K562 (cell line): ENCODE results near the gene LRRC43. TPM values are rescaled to one million over a fixed set of nuclear protein-coding genes. Genes with fewer than 3 reads are reported as not detected.

Experiments used
- ILF3 ChIP-seq: fragments of 450-650 bp; IDR thresholded peaks from 2 replicates; pipeline ENCODE4 v1.6.1; 2018; ENCODE audit warnings: antibody characterized with exemption, mild to moderate bottlenecking, moderate library complexity, borderline replicate concordance
- KAT7 ChIP-seq: sonication (generic); formaldehyde crosslinking; IDR thresholded peaks from 2 replicates; pipeline ENCODE4 v1.8.0; 2022; ENCODE audit warnings: missing genetic modification reagents, mild to moderate bottlenecking, borderline replicate concordance
- KAT8 ChIP-seq: fragments of 450-650 bp; IDR thresholded peaks from 2 replicates; pipeline ENCODE4 v1.6.1; 2016; ENCODE audit warnings: low read depth, mild to moderate bottlenecking
- MYBL2 ChIP-seq, 2 experiments: fragments of 450-650 bp in 1 of 2; sonication (generic) in 1 of 2; formaldehyde crosslinking in 1 of 2; IDR thresholded peaks; 2 replicates each; pipeline versions ENCODE4 v1.6.1 to v1.8.1; 2017 to 2022; ENCODE audit warnings: borderline replicate concordance in 1 of 2, inconsistent platforms in 1 of 2, low read depth in 1 of 2, mild to moderate bottlenecking in 1 of 2, missing genetic modification reagents in 1 of 2, moderate library complexity in 1 of 2
- NCOA6 ChIP-seq: fragments of 450-650 bp; IDR thresholded peaks from 2 replicates; pipeline ENCODE4 v1.6.1; 2017; ENCODE audit warnings: mild to moderate bottlenecking
- PTRF ChIP-seq: fragments of 450-650 bp; IDR thresholded peaks from 2 replicates; pipeline ENCODE4 v1.6.1; 2016; ENCODE audit warnings: mild to moderate bottlenecking, missing genetic modification characterization, missing compliant biosample characterization
- RCOR1 ChIP-seq, 2 experiments: IDR thresholded peaks; 2 replicates each; pipeline ENCODE4 v1.6.1; 2012; ENCODE audit warnings: low read depth in 2 of 2, low read length in 2 of 2, borderline replicate concordance in 1 of 2, improper control_type of control experiment in 1 of 2
- RFX5 ChIP-seq: IDR thresholded peaks from 2 replicates; pipeline ENCODE4 v1.6.1; 2011; ENCODE audit warnings: low read depth, mild to moderate bottlenecking, improper control_type of control experiment, low read length
- STAT5A ChIP-seq: IDR thresholded peaks from 2 replicates; pipeline ENCODE4 v1.6.1; 2012; ENCODE audit warnings: low read length, inconsistent platforms, borderline replicate concordance
- TCF15 ChIP-seq: fragments of 250-450 bp; sonication (Bioruptor Pico); IDR thresholded peaks from 2 replicates; pipeline ENCODE4 v1.8.0; 2022; ENCODE audit warnings: moderate library complexity, mild to moderate bottlenecking, inconsistent platforms
- WHSC1 ChIP-seq: IDR thresholded peaks from one replicate; pipeline ENCODE4 v1.6.1; 2012; ENCODE audit warnings: low read length, control low read depth, inconsistent platforms
- ZBTB11 ChIP-seq, 3 experiments: fragments of 200-800 bp in 1 of 3; fragments of 250-450 bp in 1 of 3; fragments of 450-650 bp in 1 of 3; sonication (Bioruptor Pico) in 1 of 3; sonication (Bioruptor generic) in 1 of 3; formaldehyde crosslinking in 1 of 3; IDR thresholded peaks; 2 replicates each; pipeline versions ENCODE4 v1.6.1 to v1.8.0; 2016 to 2022; ENCODE audit warnings: mild to moderate bottlenecking in 2 of 3, missing genetic modification characterization in 2 of 3, missing compliant biosample characterization in 1 of 3, moderate library complexity in 1 of 3
- ZBTB7A ChIP-seq: IDR thresholded peaks from 2 replicates; pipeline ENCODE4 v1.6.1; 2011; ENCODE audit warnings: low read depth, mild to moderate bottlenecking, low read length, moderate library complexity, borderline replicate concordance; ENCODE audit not compliant: control insufficient read depth
- ZNF274 ChIP-seq: IDR thresholded peaks from 2 replicates; pipeline ENCODE4 v1.6.1; 2011; ENCODE audit warnings: low read depth, mild to moderate bottlenecking, low read length, moderate library complexity, borderline replicate concordance
- ZNF512 ChIP-seq: IDR thresholded peaks from 2 replicates; pipeline ENCODE4 v1.6.1; 2016; ENCODE audit warnings: missing genetic modification characterization, missing compliant biosample characterization
- ZNF707 ChIP-seq: fragments of 250-450 bp; sonication (Bioruptor Pico); conservative IDR thresholded peaks from 2 replicates; pipeline ENCODE4 v1.8.0; 2022; ENCODE audit warnings: inconsistent platforms, mild to moderate bottlenecking, moderate library complexity
- ZNF717 ChIP-seq: fragments of 250-450 bp; sonication (Bioruptor Pico); IDR thresholded peaks from 2 replicates; pipeline ENCODE4 v1.5.0; 2021
- ZNF75A ChIP-seq: fragments of 450-650 bp; formaldehyde crosslinking; IDR thresholded peaks from 2 replicates; pipeline ENCODE4 v1.4.0; 2020; ENCODE audit warnings: mild to moderate bottlenecking
- polyA plus RNA-seq, 8 experiments: library from polyadenylated mRNA; depleted of rRNA in 4 of 8; stranded (reverse) in 5 of 8; unstranded in 3 of 8; fragments of >200 nt; fragmentation: Nextera tagmentation in 2 of 8; fragmentation: Illumina TruSeq in 1 of 8; extraction: Ambion mirVana in 2 of 8; extraction: Trizol in 1 of 8; gene quantifications; 2 replicates each; pipeline versions ENCODE4 v1.2.1 to v1.2.3, GENCODE V29; 2011 to 2014; ENCODE audit warnings: inconsistent platforms in 1 of 8, missing spikeins in 1 of 8
- total RNA-seq, 7 experiments: library from RNA; depleted of rRNA in 6 of 7; stranded (reverse); fragments of >200 nt in 6 of 7; fragmentation: Illumina TruSeq in 2 of 7; extraction: Trizol in 2 of 7; gene quantifications; 2 replicates each; pipeline versions ENCODE4 v1.2.1 to v1.2.3, GENCODE V29; 2011 to 2021; ENCODE audit warnings: low replicate concordance in 1 of 7
- TF ChIP-seq, protein P1 (sequence below): fragments of 250-450 bp; sonication (Bioruptor Pico); IDR thresholded peaks from 2 replicates; pipeline ENCODE4 v1.9.0; 2021; ENCODE audit warnings: mild to moderate bottlenecking, inconsistent platforms

The LRRC43 gene
- total and polyA plus RNA-seq, 9 of the 15 experiments (the other 6 are each of a cell fraction or from before 2014, with no cell fraction given) = 0.19 TPM; not detected in 8

DNA sequence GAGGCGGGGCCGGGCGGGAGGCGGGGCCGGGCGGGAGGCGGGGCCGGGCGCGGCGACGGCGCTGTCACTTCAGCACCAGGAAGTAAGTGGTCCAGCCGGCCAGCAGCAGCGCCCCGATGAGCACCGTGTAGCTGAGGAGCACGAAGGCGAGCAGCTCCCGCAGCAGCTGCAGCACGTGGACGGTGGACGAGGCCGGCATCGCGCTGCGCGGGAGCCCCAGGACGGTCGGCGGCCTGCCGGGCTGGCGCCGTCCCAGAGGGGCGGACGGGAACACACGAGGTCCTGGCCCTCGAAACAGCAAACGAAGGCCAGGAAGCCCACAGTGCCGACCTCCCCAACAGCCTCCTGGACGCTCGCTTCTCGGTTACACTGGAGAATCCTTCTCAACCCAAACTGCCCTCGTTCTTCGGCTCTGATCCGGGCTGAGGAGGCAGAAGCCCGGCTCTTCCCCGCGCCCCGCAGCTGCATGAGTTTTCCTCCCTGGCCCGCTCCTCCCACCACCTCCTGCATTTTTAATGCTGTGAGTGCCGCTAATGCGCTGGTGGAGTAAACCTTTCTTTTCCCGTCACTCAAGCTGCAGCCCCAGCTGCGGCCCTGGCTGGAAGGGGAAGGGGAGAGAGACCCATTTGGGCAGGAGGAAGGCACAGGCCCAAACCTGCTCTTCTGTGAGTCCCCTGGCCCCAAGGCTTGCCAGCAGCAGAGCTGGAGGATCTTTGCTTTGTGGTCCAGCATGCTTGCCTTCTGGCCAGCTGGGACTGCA is 43.6 kb downstream of the LRRC43 start (continued):
- no peak for TF ChIP-seq KAT7 (CRISPR knock-in tag)
- no peak for TF ChIP-seq ZNF707 (CRISPR knock-in tag)
- TF ChIP-seq RFX5 = no peak
- no peak for TF ChIP-seq KAT8
- TF ChIP-seq ZBTB11 (CRISPR knock-in tag; IDR thresholded peaks at IDR 0.05) = 0 out of 6 replicates have a peak, but pooled peaks of 2 of the 3 experiments have one; percentile 6 to 17
- TF ChIP-seq STAT5A = no peak
- TF ChIP-seq, protein P1, sequence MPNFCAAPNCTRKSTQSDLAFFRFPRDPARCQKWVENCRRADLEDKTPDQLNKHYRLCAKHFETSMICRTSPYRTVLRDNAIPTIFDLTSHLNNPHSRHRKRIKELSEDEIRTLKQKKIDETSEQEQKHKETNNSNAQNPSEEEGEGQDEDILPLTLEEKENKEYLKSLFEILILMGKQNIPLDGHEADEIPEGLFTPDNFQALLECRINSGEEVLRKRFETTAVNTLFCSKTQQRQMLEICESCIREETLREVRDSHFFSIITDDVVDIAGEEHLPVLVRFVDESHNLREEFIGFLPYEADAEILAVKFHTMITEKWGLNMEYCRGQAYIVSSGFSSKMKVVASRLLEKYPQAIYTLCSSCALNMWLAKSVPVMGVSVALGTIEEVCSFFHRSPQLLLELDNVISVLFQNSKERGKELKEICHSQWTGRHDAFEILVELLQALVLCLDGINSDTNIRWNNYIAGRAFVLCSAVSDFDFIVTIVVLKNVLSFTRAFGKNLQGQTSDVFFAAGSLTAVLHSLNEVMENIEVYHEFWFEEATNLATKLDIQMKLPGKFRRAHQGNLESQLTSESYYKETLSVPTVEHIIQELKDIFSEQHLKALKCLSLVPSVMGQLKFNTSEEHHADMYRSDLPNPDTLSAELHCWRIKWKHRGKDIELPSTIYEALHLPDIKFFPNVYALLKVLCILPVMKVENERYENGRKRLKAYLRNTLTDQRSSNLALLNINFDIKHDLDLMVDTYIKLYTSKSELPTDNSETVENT (CRISPR knock-in tag) = peak; percentile 64; the same call in 1 of the 2 replicates
- TF ChIP-seq ZNF274 = no peak
- TF ChIP-seq MYBL2 (IDR thresholded peaks at IDR 0.05; ENCODE audit: low read depth) = no peak
- peak; percentile 67; the same call in 1 of the 2 replicates for TF ChIP-seq MYBL2 (CRISPR knock-in tag; IDR thresholded peaks at IDR 0.05; ENCODE audit: borderline replicate concordance)
- no peak; the same call in 1 of the 2 replicates for TF ChIP-seq NCOA6
- TF ChIP-seq ILF3 = no peak
- TF ChIP-seq PTRF (tag) = no peak
- TF ChIP-seq WHSC1 = no peak
- no peak for TF ChIP-seq ZBTB7A
- no peak for TF ChIP-seq ZNF717 (CRISPR knock-in tag)
- TF ChIP-seq TCF15 (CRISPR knock-in tag) = no peak
- peak in 1 of 2 experiments; percentile 29; a peak in 1 of 4 replicates for TF ChIP-seq RCOR1 (IDR thresholded peaks at IDR 0.05; ENCODE audit: borderline replicate concordance in 1 of 2, low read depth in 2 of 2, low read length in 2 of 2)
- TF ChIP-seq ZNF512 (tag) = no peak
- no peak for TF ChIP-seq ZNF75A (CRISPR knock-in tag)
